ENCODE data around the gene KRTAP10-12. TPM values are rescaled to one million over a fixed set of nuclear protein-coding genes. Genes with fewer than 3 reads are reported as not detected.

Gene KRTAP10-12
- total RNA-seq, 1 donor from 2014 or later: not detected

GRCh38 chr21:44742418-44743153 is 45.6 kb downstream of the KRTAP10-12 start:
- DNase-seq (ENCODE audit: missing footprints) (no peak), ATAC-seq (no peak)
- intact Hi-C loops (cut with DNase I): loop anchor here (10.0 kb wide), 2 partner anchors 128 to 228 kb away; partner anchors contain the start of gene KRTAP10-8

Other genes with a start within 250 kb of the KRTAP10-12 start
- 3.3 TPM for gene LRRC3, start 241.7 kb upstream of the KRTAP10-12 start, total RNA-seq
- gene KRTAP10-1, start 157.0 kb upstream of the KRTAP10-12 start, total RNA-seq: not detected
- not detected for gene KRTAP10-2, start 145.7 kb upstream of the KRTAP10-12 start, total RNA-seq
- gene KRTAP10-3, start 138.4 kb upstream of the KRTAP10-12 start, total RNA-seq: not detected
- gene KRTAP10-4, start 123.4 kb upstream of the KRTAP10-12 start, total RNA-seq: not detected
- not detected for gene KRTAP10-5, start 116.6 kb upstream of the KRTAP10-12 start, total RNA-seq
- not detected for gene KRTAP10-6, start 104.7 kb upstream of the KRTAP10-12 start, total RNA-seq
- not detected for gene KRTAP10-7, start 96.6 kb upstream of the KRTAP10-12 start, total RNA-seq
- not detected for gene KRTAP10-8, start 85.1 kb upstream of the KRTAP10-12 start, total RNA-seq
- gene KRTAP10-9, start 70.1 kb upstream of the KRTAP10-12 start, total RNA-seq: not detected
- not detected for gene KRTAP10-10, start 59.8 kb upstream of the KRTAP10-12 start, total RNA-seq
- gene KRTAP10-11, start 50.8 kb upstream of the KRTAP10-12 start, total RNA-seq: not detected
- not detected for gene KRTAP12-4, start 42.5 kb upstream of the KRTAP10-12 start, total RNA-seq
- not detected for gene KRTAP12-3, start 39.2 kb upstream of the KRTAP10-12 start, total RNA-seq
- not detected for gene KRTAP12-2, start 30.2 kb upstream of the KRTAP10-12 start, total RNA-seq
- gene KRTAP12-1, start 15.0 kb upstream of the KRTAP10-12 start, total RNA-seq: not detected
- gene TSPEAR, start 14.4 kb downstream of the KRTAP10-12 start, total RNA-seq: 0.65 TPM
- 66.6 TPM for gene UBE2G2, start 104.6 kb downstream of the KRTAP10-12 start, total RNA-seq
- gene SUMO3, start 120.9 kb downstream of the KRTAP10-12 start, total RNA-seq: 73.9 TPM
- gene PTTG1IP, start 176.5 kb downstream of the KRTAP10-12 start, total RNA-seq: 160 TPM
- gene ITGB2, start 223.7 kb downstream of the KRTAP10-12 start, total RNA-seq: 36.7 TPM
- gene SLX9, start 242.9 kb downstream of the KRTAP10-12 start, total RNA-seq: 66.5 TPM

Measured in Right ventricle myocardium inferior (tissue), 1 donor.